ENCODE measurements around the gene ZCCHC4.
A peak's percentile ranks its signal among the peaks of the same experiment; 100 is the strongest.

Gene ZCCHC4

DNA sequence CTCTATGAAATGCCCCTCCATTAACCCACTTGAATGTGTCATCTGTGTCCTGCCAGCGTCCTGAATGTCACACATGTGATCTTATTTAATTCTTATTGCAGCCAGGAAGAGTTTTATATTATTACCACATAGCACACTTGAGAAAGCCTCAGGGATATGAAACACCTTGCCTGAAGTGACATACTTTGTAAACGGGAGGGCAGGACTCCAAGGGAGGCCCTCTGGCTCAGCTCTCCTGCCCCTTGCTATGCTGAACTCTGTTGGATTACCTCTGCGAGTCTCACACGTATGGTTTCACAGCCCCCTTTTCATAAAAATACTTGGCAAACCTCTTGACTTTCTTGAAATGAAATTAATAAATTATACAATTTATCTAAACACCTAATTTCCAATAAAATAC lies 11.1 kb upstream of the ZCCHC4 start:
- Histone ChIP-seq H3K4me3 (ENCODE audit: insufficient read depth, low read depth, low read length) (no peak overlapping the region), H3K4me1 (ENCODE audit: control insufficient read depth, insufficient read depth, low read length) (no peaks in the 10 kb centered on the region), H3K27ac (ENCODE audit: insufficient read depth, low read depth, low read length, poor library complexity, severe bottlenecking) (no peak overlapping the region), H3K27me3 (ENCODE audit: control insufficient read depth, insufficient read depth, low read length, poor library complexity, severe bottlenecking) (no peaks in the 10 kb centered on the region), H3K9me3 (ENCODE audit: control insufficient read depth, low read length) (no peaks in the 10 kb centered on the region), H3K36me3 (ENCODE audit: control insufficient read depth, insufficient read depth, low read length) (no peaks in the 10 kb centered on the region)
- 93 to 95% methylated on average over 4 of the region's 4 CpGs for WGBS, 2 experiments

DNA sequence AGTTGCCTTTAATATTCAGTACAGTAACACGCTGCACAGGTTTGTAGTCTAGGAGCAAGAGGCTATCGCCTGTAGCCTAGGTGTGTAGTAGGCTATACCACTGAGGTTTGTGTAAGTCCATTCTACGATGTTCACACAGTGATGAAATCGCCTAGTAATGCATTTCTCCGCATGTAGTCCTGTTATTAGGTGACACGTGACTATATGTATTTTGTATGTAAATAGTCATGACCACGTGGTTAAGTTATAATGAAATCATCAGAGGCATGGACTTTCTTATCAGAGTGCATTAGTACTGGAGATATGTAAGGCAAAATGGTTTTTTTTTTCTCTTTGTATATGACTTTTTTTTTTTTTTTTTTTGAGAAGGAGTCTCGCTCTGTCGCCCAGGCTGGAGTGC lies 9.9 kb upstream of the ZCCHC4 start:
- H3K27me3 ChIP-seq (ENCODE audit: control insufficient read depth, insufficient read depth, low read length, poor library complexity, severe bottlenecking): no peaks in the 10 kb centered on the region
- no peak overlapping the region for H3K4me3 ChIP-seq (ENCODE audit: insufficient read depth, low read depth, low read length)
- H3K9me3 ChIP-seq (ENCODE audit: control insufficient read depth, low read length): no peaks in the 10 kb centered on the region
- H3K4me1 ChIP-seq (ENCODE audit: control insufficient read depth, insufficient read depth, low read length): no peaks in the 10 kb centered on the region
- no peak overlapping the region for H3K27ac ChIP-seq (ENCODE audit: insufficient read depth, low read depth, low read length, poor library complexity, severe bottlenecking)
- no peaks in the 10 kb centered on the region for H3K36me3 ChIP-seq (ENCODE audit: control insufficient read depth, insufficient read depth, low read length)
- 88 to 93% methylated on average over 7 of the region's 9 CpGs for WGBS, 2 experiments

DNA sequence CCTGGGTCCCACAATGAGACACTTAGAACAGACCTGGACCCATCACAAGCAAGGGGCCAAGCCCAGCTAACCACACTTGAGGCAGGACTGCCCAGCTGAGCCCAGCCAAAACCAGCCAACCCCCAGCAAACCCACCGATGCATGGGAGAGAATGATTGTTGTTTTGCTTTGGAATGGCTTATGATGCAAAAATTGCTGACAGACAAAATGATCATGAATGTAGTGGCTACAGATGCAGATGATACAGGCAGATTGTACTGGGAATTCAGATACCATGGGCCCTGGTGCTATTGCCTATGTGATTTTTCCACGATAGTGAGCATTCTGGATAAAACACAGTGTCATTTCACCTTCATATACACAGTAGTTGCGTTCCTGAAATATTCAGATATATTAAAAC lies 9.0 kb upstream of the ZCCHC4 start:
- Histone ChIP-seq H3K4me3 (ENCODE audit: insufficient read depth, low read depth, low read length) (no peak overlapping the region), H3K9me3 (ENCODE audit: control insufficient read depth, low read length) (no peaks in the 10 kb centered on the region), H3K4me1 (ENCODE audit: control insufficient read depth, insufficient read depth, low read length) (no peaks in the 10 kb centered on the region), H3K36me3 (ENCODE audit: control insufficient read depth, insufficient read depth, low read length) (no peaks in the 10 kb centered on the region), H3K27ac (ENCODE audit: insufficient read depth, low read depth, low read length, poor library complexity, severe bottlenecking) (no peak overlapping the region), H3K27me3 (ENCODE audit: control insufficient read depth, insufficient read depth, low read length, poor library complexity, severe bottlenecking) (no peaks in the 10 kb centered on the region)
- 90 to 94% methylated on average over 2 to 3 of the region's 3 CpGs for WGBS, 2 experiments

DNA sequence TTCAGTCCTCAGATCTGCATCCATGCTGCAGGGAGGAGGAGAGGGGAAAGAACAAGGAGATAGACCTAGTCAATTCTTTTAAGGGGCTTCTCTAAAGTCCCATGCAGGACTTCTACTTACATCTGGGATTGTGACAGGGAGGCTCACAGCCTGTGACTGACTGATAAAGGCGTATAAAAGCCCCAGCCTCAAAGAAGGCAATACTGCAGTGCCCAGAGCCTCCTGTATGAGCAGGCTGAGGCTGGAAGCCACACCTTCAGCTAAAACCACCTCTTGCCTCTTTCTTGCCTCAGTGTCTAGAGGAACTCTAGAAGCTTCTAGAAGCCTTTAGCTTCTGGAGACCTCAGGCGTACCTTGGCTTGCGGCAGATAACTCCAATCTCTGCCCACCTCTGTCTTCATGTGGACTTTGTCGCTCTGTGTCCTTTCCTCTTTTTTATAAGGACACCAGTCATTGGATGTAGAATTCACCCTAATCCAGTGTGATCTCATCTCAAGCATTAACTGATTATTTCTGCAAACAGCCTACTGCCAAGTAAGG lies 6.0 kb upstream of the ZCCHC4 start:
- H3K36me3 ChIP-seq (ENCODE audit: control insufficient read depth, insufficient read depth, low read length): no peaks in the 10 kb centered on the region
- 82 to 83% methylated on average over 4 of the region's 4 CpGs for WGBS, 2 experiments

DNA sequence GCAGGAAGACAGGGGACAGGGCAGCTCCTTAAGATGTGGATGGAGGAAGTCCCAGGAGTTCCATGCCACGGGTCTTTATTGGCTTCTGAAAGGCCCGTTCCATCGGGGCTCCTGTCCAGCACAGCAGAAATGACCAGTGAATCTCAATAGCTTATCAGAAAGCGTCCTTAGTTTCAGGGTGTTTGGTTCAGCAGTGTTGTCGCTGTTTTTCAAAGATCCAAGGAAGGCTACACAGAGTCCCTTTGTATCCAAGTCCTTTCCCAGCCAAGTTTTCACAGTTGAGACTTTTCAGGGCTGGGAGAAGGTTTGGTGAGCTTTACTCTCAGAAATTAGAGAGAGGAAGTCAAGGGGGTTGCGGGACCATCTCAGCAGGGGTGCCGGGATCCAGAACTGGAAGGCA lies 5.0 kb upstream of the ZCCHC4 start:
- 94 to 95% methylated on average over 7 of the region's 7 CpGs for WGBS, 2 experiments
- no peaks in the 10 kb centered on the region for H3K27me3 ChIP-seq (ENCODE audit: control insufficient read depth, insufficient read depth, low read length, poor library complexity, severe bottlenecking)

More for the DNA sequence above, 6.0 kb upstream of the ZCCHC4 start:
- no peaks in the 10 kb centered on the region for H3K27me3 ChIP-seq (ENCODE audit: control insufficient read depth, insufficient read depth, low read length, poor library complexity, severe bottlenecking)
- H3K4me1 ChIP-seq (ENCODE audit: control insufficient read depth, insufficient read depth, low read length): no peaks in the 10 kb centered on the region
- H3K27ac ChIP-seq (ENCODE audit: insufficient read depth, low read depth, low read length, poor library complexity, severe bottlenecking): no peak overlapping the region
- H3K9me3 ChIP-seq (ENCODE audit: control insufficient read depth, low read length): no peaks in the 10 kb centered on the region
- no peak overlapping the region for H3K4me3 ChIP-seq (ENCODE audit: insufficient read depth, low read depth, low read length)

GRCh38 chr4:25308306-25308705 lies 4.3 kb upstream of the ZCCHC4 start:
- no peaks in the 10 kb centered on the region for H3K4me1 ChIP-seq (ENCODE audit: control insufficient read depth, insufficient read depth, low read length)
- H3K36me3 ChIP-seq (ENCODE audit: control insufficient read depth, insufficient read depth, low read length): no peaks in the 10 kb centered on the region
- H3K27me3 ChIP-seq (ENCODE audit: control insufficient read depth, insufficient read depth, low read length, poor library complexity, severe bottlenecking): no peaks in the 10 kb centered on the region
- no peaks in the 10 kb centered on the region for H3K9me3 ChIP-seq (ENCODE audit: control insufficient read depth, low read length)
- H3K27ac ChIP-seq (ENCODE audit: insufficient read depth, low read depth, low read length, poor library complexity, severe bottlenecking): no peak overlapping the region
- no peak overlapping the region for H3K4me3 ChIP-seq (ENCODE audit: insufficient read depth, low read depth, low read length)
- WGBS, 2 experiments: 92 to 96% methylated on average over 2 of the region's 2 CpGs

More for the DNA sequence above, 5.0 kb upstream of the ZCCHC4 start:
- no peaks in the 10 kb centered on the region for H3K9me3 ChIP-seq (ENCODE audit: control insufficient read depth, low read length)
- no peak overlapping the region for H3K27ac ChIP-seq (ENCODE audit: insufficient read depth, low read depth, low read length, poor library complexity, severe bottlenecking)
- H3K36me3 ChIP-seq (ENCODE audit: control insufficient read depth, insufficient read depth, low read length): no peaks in the 10 kb centered on the region
- H3K4me1 ChIP-seq (ENCODE audit: control insufficient read depth, insufficient read depth, low read length): no peaks in the 10 kb centered on the region
- H3K4me3 ChIP-seq (ENCODE audit: insufficient read depth, low read depth, low read length): no peak overlapping the region

- Histone ChIP-seq H3K36me3 (ENCODE audit: control insufficient read depth, insufficient read depth, low read length) (no peaks in the 10 kb centered on the region), H3K4me3 (ENCODE audit: insufficient read depth, low read depth, low read length) (no peak overlapping the region), H3K4me1 (ENCODE audit: control insufficient read depth, insufficient read depth, low read length) (no peaks in the 10 kb centered on the region), H3K27ac (ENCODE audit: insufficient read depth, low read depth, low read length, poor library complexity, severe bottlenecking) (no peak overlapping the region), H3K27me3 (ENCODE audit: control insufficient read depth, insufficient read depth, low read length, poor library complexity, severe bottlenecking) (no peaks in the 10 kb centered on the region), H3K9me3 (ENCODE audit: control insufficient read depth, low read length) (no peaks in the 10 kb centered on the region)
- 88 to 90% methylated on average over 7 of the region's 7 CpGs for WGBS, 2 experiments
Observed at GRCh38 chr4:25308761-25309160, 3.8 kb upstream of the ZCCHC4 start.

GRCh38 chr4:25310066-25310802 lies 2.3 kb upstream of the ZCCHC4 start:
- H3K27me3 ChIP-seq (ENCODE audit: control insufficient read depth, insufficient read depth, low read length, poor library complexity, severe bottlenecking): no peaks in the 10 kb centered on the region
- H3K9me3 ChIP-seq (ENCODE audit: control insufficient read depth, low read length): no peaks in the 10 kb centered on the region
- H3K4me1 ChIP-seq (ENCODE audit: control insufficient read depth, insufficient read depth, low read length): no peaks in the 10 kb centered on the region
- no peak overlapping the region for H3K27ac ChIP-seq (ENCODE audit: insufficient read depth, low read depth, low read length, poor library complexity, severe bottlenecking)
- no peaks in the 10 kb centered on the region for H3K36me3 ChIP-seq (ENCODE audit: control insufficient read depth, insufficient read depth, low read length)
- WGBS, 2 experiments: 96 to 98% methylated on average over 3 to 4 of the region's 4 CpGs
- no peak overlapping the region for H3K4me3 ChIP-seq (ENCODE audit: insufficient read depth, low read depth, low read length)

DNA sequence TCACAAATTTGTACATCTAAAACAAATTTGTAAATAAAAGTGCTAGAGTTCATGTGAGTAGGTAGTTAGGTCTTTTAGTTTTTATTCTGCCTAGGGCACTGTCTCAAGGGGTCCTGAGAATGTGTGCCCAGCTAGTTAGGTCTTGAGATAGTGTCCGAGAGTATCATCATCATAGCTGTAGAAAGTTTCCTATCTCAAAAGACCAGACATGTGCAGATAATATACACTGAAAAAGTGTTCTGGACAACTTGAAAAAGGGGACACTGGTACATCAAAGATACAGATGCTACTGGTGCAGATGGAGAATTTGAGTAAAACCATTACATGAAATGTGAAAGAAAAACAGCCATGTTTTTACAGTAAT lies 1.8 kb upstream of the ZCCHC4 start:
- Histone ChIP-seq H3K27me3 (ENCODE audit: control insufficient read depth, insufficient read depth, low read length, poor library complexity, severe bottlenecking) (no peaks in the 10 kb centered on the region), H3K4me3 (ENCODE audit: insufficient read depth, low read depth, low read length) (no peak overlapping the region), H3K4me1 (ENCODE audit: control insufficient read depth, insufficient read depth, low read length) (no peaks in the 10 kb centered on the region), H3K27ac (ENCODE audit: insufficient read depth, low read depth, low read length, poor library complexity, severe bottlenecking) (no peak overlapping the region), H3K36me3 (ENCODE audit: control insufficient read depth, insufficient read depth, low read length) (no peaks in the 10 kb centered on the region), H3K9me3 (ENCODE audit: control insufficient read depth, low read length) (no peaks in the 10 kb centered on the region)
- WGBS, 2 experiments: 91 to 100% methylated on average over 1 of the region's 1 CpG

DNA sequence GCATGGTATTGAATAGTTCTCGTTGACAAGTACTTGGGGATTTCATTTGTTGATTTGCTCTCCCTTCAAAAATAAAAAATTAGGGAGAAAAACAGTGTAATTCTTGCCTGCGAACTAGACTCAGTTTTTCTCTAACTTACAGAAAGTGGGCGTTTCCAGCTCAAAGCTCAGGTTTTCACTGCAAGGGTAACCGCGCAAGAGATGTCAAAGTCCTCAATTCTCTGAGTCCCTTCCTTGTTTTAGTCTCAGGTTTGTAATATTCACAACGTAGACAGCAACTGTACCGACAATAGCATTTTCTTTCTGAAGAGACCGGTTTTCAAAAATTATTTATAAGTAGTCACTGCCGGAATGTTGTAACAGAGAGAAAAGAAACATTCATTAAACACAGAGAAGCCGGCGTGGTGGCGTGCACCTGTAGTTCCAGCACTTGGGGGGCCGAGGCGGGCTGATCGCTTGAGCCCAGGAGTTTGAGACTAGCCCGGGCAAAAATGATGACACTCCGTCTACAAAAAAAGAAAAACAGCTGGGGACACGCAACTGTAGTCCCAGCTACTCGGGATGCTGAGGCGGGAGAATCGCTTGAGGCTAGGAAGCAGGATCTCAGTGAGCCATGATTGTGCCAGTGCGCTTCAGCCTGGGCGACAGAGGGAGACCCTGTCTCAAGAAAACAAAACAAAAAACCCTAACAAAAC lies 774 bp downstream of the ZCCHC4 start:
- H3K4me1 ChIP-seq (ENCODE audit: control insufficient read depth, insufficient read depth, low read length): no peaks in the 10 kb centered on the region
- no peaks in the 10 kb centered on the region for H3K9me3 ChIP-seq (ENCODE audit: control insufficient read depth, low read length)
- H3K36me3 ChIP-seq (ENCODE audit: control insufficient read depth, insufficient read depth, low read length): no peaks in the 10 kb centered on the region
- H3K27ac ChIP-seq (ENCODE audit: insufficient read depth, low read depth, low read length, poor library complexity, severe bottlenecking): peak overlapping the region; percentile 76
- H3K4me3 ChIP-seq (ENCODE audit: insufficient read depth, low read depth, low read length): peak overlapping the region; percentile 89
- no peaks in the 10 kb centered on the region for H3K27me3 ChIP-seq (ENCODE audit: control insufficient read depth, insufficient read depth, low read length, poor library complexity, severe bottlenecking)
- WGBS, 2 experiments: 58% methylated on average over 23 of the region's 23 CpGs
